ENCODE results near the gene RASGRF1.

The RASGRF1 gene

DNA sequence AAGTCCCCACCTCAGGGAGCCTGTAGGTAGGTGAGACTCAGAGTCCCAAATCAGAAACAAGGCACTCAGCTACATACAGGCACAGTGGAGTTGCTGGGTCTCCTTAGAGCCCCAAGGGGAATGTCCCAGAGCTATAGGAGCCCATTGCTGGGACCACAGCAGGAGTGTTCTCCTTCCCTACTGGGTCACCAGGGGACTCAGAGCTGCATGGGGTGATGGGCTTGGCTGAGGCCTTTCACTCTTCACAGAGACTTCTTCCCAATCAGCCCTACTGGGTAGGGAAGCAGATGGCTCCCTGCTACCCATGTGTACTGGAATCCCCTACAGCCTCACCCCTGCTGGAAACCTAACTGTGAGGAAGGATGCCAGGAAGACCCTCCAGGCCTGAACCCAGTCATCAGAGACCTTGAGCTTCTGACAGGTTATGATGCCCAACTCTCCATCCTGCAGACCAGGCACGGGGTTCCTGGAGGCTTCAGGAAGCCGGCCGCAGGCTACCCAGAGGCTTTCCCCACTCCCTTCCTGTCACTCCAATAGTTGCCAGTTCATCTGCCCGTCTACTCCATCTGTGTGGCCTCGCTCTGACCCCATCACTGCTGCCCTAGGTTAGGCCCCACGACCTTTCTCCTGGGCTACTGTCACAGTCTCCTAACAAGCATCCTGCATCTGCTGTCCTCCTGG, 24.0 kb downstream of the RASGRF1 start:
- no peak for DNase-seq (ENCODE audit: low read depth in 2 of 2)

DNA sequence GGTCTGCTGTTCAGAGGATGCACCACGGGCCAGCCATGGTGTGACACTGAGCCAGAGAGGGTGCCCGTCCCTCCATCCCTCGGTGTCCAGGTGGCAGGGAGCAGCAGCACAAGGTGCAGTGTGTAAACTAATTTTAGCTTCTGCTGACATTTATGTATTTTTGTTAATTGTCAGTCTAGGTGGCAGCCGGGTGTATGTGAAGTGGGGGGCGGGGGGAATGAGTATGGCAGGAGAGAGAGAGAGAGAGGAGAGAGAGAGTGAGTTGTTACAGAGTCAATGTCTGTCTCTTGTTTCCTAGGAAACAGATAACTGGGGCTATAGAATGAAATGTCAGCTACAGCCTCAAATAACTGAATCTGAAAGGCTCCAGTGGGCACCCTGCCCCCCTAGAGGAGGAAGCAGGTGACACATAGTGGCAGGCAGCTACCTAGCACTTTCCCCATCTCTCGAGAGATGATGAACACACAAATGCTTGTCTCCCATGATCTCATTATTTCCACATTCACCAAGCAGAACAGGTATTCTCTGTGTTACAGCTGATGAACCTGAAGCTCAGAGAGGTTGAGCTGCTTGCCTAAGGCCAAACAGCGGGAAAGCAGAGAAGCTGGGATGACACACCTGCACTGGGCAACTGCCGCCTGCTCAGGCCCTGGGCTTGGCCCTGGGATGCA, 24.7 kb downstream of the RASGRF1 start:
- DNase-seq (ENCODE audit: low read depth in 2 of 2) = no peak

DNA sequence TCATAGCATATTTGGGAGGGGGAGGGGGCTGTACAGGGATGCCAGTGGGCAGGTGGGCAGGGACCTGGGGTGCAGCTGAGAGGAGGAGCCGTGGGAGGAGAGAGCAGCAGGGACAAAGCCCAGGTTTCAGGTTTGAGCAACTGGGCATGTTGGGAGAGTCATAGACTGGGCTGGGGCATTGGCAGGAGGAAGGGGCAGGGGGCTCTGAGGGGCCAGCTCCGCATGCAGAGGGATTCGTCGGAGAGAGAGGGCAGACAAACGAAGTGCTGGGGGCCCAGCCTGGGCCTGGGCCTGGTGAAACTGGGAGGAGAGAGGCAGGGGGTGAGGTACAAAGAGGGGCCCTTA, 25.2 kb downstream of the RASGRF1 start:
- no peak for DNase-seq (ENCODE audit: low read depth in 2 of 2)

DNA sequence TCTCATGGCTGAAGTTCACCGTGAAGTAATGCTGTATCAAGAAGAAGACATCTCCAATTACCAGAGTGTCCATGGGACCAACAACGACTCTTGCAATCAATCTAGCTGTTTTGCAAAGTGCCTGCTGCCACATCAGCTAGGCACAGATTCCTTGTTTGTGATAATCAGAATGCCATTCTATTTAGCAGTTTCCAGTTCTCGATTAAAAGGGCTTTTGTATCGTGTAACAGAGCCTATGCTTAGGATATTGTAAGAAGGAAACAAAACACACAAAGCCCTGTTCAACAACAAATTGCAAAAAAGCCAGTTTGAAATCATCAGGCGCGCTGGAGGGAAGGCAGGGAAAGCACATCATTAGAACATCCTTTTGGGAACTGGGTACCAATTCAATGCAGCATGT, 26.1 kb downstream of the RASGRF1 start:
- no peak for DNase-seq (ENCODE audit: low read depth in 2 of 2)

DNA sequence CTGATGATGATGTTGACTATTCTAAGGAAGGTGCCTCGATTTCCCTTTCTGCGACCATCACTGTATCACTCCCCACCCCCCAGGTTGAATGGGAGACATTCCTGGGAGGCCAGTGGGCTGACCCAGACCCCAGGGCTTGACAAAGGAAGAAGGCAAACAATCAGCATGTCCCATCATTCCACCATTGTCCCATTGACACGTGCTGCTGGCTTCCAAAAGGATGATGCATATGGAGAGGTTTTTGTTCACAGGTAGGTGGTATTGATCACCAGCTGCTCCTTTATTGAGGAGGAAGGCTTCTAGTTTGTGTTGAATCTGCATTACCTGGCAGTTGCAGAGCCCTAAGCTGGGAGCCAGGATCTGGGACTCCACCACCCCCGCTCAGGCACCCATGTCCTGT, 30.4 kb downstream of the RASGRF1 start:
- DNase-seq (ENCODE audit: low read depth in 2 of 2) = no peak

DNA sequence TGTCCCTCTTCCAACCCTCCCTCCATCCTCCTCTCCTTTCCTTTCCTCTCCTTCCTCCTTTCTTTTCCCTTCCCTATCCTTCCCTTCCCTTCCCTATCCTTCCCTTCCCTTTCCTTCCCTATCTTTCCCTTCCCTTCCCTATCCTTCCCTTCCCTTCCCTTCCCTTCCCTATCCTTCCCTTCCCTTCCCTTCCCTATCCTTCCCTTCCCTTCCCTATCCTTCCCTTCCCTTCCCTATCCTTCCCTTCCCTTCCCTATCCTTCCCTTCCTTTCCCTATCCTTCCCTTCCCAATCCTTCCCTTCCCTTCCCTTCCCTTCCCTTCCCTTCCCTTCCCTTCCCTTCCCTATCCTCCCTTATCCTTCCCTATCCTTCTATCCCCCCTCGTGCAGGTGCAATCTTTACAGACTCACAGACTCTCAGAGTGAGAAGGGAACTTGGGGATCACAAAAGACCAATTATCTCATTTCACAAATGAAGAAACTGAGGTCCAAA, 31.5 kb downstream of the RASGRF1 start:
- no peak for DNase-seq (ENCODE audit: low read depth in 2 of 2)

DNA sequence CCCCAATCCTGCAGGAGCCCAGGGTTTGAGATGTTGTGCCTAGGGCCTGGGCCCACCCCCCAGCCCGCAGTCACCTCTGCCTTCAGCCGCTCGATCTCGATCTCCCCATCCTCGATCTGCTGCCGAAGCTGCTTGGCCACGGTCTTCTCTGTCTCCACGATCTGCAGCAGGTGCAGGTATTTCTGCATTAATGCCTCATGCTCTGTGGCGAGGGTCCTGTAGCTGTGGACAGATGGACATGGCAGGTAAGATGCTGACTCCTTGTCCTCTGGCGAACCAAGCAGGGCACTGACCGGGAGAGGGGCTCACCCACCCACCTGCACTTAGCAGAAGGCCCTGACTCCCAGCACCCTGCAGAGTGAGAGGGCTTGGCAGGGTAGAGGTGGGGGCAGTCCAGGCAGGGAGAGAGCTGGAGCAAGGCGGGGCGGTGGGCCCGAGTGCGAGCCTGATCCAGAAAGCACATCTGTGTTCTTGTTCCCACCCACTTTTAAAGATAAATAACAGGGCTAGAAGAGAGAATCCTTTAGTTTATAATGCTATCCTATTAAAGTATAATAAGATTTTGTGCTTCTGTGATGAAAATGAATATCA, 32.2 kb downstream of the RASGRF1 start:
- DNase-seq (ENCODE audit: low read depth in 2 of 2) = no peak

DNA sequence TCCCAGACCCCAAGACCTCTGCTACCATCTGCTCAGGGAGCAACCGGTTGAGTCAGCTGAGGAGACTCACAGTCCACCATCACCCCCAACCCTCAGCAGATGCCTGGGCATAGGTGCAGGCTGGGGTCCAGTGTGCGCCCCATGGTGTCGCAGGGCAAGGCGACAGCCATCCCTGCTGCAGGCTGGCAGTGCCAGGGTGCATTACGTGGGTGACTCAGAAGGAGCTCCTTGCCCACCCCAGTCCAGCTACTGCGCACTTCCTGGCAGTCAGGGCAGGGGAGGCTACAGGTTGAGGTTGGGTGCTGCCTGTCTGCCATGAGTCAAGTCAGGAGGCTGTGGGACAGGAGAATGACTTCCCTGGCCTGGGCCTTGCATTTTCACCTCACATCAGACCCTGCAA, 33.5 kb downstream of the RASGRF1 start:
- no peak for DNase-seq (ENCODE audit: low read depth in 2 of 2)

DNA sequence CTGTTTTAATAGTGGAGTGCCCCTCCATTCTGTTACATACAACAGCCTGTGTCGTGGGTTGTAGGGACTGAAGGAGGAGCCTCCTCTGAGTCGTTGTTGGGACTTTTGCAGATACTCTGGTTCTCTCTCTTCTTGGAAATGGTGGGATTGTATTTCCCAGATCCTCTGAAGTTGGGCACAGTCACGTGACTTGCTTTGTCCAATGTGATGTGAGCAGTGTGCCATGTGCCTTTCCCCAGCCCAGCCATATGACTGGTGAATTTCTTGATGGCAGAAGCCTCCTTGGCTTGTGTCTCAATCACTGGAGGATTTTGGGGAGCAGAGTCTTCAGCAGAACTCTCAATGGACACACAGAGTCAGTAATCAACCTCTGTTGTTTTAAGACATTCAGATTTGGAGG, 36.2 kb downstream of the RASGRF1 start:
- DNase-seq (ENCODE audit: low read depth in 2 of 2) = no peak

DNA sequence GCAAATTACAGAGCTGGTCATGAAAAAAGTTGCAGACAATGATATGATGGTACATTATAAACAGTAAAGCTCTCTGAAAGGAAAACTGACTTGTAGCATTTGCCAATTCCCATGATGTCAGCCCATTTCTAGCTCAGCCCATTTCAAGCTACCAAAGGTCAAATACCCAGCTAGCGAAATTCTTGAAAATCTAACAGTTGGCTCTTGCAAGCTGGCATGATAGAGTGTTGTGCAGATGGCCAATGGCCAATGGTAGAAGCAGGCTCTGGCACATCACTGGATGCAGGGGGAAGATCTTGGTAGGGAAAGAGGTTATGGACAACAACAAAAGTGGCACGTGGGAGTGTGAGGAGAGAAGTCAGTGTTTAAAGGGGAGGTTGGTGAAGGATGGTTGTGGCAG, 36.7 kb downstream of the RASGRF1 start:
- no peak for DNase-seq (ENCODE audit: low read depth in 2 of 2)

DNA sequence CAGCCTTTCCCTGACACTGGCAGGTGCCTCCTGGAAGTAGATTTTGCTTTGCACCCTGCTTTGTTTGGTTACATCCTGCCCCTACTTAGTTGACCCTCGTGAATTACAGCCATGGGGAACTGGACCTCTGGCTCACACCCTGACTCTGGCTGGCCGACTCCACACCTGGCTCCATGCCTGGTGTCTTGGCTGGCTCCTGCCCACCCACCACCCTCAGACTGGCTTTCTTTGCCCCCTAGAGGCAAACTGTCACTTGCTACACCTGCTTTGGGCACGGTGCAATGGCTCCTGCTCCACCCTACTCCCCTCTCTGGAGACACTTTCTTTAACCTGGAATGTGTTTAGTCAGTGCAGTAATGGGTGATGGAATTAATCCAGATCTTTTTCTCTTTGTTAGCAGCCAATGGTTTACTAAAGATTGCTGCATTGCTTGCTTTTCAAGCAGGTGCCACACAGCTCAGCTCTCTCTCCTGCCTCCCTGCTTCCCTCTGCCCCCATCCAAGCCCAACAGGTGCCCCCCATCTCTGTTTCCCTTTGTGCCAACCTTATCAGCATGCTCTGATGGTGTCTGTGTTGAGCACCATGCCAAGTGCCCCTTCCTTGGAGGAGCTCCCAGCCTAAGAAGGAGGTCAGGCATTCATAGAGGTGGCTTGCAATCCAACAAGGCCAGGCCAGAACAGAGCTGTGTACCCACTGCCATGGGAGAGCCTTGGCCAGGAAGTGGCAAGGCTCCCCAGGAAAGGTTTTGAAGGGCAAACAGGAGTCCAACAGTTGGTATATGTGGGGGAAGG, 38.4 kb downstream of the RASGRF1 start:
- no peak for DNase-seq (ENCODE audit: low read depth in 2 of 2)

DNA sequence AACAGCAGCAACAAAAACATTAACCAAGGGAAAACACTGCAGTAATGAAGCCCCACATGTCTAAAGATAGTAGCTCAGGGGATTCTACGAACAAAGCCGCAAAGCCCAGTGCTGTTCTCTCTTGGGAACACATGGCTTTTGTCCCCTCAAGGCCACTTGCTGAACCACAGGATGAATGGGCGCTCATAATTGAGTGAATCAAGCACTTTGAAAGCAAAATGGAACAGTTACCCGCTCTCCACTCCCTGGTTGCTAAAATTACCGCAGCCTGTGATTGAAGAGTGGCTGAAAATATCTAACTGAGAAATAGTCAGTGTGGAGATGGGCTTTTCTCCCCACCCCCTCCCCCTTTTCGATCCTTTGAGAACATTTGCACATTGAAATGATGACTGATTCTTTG, 39.6 kb downstream of the RASGRF1 start:
- DNase-seq (ENCODE audit: low read depth in 2 of 2) = no peak

DNA sequence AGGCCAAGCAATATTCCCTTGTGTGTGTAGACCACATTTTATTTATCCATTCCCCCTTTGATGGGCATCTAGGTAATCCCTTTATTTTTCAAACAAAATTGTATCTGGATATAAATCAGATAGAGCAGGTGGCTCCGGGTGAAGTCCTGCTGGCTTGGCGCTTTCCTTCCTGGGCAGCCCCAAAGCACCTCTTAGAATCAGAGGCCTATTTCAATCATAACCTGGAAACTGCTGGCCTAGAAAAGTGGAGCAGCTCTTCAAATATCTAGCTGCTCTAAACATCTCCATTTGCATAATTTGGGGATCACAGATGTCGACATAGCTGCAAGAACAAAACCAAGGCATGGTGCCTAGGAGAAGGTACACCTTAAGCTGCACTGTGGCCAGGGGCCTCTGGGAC, 40.2 kb downstream of the RASGRF1 start:
- no peak for DNase-seq (ENCODE audit: low read depth in 2 of 2)

DNA sequence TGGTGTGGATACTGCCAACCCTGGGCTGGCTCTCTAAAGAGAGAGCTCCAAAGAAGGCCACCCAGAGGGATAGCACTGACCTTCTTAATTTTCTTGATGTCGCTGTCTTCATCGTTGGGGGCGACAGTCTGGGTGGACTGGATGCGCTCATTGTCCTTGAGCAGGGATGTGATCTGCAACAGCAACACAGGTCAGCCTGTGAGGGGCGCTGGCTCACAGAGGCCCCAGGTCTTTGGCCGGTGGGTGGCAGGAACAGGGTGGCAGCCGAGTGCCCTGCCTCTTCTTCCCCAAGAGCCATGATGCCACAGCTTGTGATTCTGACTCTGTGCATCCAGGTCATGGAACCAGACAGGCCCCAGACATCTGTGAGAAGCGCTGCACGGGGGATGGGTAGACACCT, 41.2 kb downstream of the RASGRF1 start:
- DNase-seq (ENCODE audit: low read depth in 2 of 2) = no peak

DNA sequence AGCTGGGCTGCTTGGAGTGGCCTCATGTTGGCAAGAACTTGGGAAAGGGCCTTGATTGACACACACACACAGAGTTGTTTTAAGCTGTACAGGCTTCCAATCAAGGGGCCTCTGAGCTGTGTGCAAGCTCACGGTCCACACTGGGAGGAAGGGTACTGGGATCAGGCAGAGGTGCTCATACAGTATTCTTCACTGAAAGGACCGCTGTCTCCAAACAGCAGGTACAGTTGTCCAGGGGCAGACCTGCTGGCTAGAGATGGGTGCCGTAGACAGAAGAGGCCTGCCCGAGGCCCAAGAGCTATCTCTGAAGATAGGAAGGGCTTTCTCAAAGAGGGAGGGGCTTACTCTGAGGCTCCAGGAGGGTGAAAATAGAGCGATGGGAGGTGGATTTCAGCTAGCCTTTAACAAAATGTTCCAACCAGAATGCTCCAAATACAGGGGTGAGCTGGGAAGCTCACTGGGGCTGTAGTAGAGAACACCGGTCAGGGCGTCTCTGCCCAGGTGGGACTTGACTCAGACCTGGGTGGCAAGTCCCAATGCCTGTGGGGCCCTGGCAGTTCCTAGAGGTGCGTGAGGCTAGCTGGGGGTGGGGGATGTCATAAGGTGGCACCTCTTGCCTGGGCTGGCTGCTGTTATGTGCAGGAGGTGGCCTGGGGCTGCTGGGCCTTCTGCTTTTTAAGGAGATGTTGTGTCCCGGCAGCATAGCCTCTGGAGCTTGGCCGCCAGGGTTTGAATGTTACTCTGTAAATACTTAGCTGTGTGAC, 42.7 kb downstream of the RASGRF1 start:
- no peak for DNase-seq (ENCODE audit: low read depth in 2 of 2)

DNA sequence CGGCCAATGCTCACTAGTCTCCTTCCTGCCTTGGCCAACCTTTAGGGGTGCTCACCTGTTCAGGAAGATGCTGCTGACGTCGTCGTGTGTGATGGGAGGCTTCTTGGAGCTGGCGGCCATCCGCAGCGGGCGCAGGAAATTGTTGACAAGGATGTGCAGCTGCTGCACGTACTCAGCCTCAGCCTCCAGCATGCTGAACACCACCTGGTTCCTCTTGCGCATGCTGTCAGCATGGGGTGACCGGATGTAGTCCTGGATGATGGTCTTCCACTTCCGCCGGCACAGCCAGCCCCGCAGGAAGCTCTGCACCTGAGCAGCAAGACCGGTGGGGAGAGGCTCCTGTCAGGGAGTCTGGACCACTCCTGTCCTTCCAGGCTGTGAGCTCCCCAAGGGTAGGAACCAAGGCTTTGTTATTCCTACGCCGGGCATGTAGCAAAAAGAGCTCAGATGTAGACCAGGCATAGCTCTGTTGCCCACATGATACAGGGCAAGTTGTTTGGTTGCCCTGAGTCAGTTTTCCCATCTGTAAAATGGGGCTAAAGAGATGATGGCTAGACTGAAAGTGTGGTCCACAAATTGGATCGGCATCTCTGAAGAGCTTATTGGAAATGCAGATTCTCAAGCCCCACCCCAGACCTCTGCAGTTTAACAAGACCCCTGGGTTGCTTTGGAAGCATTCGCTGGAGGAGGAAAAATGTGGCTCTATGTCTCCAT, 43.7 kb downstream of the RASGRF1 start:
- no peak for DNase-seq (ENCODE audit: low read depth in 2 of 2)

DNA sequence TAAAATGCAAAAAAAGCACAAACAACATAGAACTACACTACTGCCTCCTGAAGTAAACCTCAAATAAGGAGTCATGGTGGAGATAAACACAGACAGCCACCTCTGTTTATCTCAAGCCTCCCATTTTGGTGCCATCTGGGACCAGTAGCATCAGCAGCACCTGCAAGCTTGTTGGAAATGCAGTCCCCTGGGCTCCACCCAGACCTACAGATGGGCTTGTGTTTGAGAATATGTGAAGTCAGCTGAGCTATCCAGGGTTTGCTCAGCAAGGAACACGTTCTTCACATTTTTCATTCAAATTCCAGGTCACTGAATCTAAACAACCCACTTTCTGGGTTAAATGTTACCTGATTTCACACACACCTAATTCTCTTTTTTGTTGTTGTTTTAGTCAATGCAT, 45.5 kb downstream of the RASGRF1 start:
- no peak for DNase-seq (ENCODE audit: low read depth in 2 of 2)

DNA sequence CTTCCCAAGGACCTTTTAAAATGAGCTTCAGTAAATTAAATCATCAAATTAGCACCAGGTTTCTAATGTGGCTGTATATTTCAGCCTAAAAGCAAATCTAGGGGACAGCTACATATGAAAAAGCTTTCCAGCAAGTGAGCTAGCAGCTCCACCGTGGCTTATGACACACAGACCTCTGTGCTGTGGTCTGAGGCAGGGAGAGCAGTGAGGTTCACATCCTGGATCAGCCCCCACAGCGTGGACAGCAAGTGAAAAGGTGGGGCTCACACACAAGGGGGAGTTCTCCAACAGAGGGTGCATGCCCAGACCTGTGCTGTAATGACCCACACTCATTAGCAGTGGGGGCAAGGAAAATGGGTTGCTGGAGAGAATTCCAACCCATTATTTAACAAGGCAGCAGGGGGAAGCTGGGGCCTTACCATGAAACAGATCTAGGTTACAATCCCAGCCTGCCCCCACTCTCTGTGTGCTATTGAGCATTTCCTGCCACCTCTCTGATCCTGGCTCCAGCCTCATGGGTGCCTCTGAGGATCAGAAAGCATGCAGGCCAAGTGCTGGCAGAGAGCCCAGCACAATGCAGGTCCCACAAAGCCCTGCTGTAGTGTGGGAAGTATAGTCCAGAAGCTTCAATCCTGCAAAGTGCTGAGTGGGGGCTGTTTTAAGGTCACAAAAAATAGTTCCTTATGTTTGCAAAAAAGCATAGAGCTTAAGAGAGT, 48.2 kb downstream of the RASGRF1 start:
- no peak for DNase-seq (ENCODE audit: low read depth in 2 of 2)

DNA sequence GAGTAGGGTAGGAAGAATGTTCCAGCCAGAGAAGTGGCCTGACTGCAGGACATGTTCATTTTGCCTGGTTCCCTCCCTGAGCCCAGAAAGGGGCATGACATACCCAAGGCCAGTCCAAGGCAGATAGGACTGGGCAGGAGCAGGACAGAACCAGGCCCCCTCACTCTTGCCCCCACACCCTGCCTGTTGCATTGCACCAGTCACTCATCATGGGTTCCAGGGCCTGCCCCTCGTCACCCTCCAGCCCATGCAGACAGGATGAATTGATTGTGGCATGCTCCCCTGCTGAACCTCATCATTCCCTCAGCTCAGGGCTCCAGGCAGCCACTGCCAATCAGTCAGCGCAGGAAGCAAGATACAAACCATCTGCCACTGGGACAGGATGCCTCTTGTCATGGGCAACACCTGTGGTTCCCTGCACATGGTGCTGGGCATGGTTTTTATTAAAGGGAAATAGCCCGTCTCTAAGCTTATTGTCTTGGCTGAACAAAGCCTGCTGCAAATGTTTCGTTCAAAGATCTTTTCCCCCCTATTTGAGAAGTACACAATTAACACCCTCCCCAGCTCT, 48.9 kb downstream of the RASGRF1 start:
- DNase-seq (ENCODE audit: low read depth in 2 of 2) = no peak

DNA sequence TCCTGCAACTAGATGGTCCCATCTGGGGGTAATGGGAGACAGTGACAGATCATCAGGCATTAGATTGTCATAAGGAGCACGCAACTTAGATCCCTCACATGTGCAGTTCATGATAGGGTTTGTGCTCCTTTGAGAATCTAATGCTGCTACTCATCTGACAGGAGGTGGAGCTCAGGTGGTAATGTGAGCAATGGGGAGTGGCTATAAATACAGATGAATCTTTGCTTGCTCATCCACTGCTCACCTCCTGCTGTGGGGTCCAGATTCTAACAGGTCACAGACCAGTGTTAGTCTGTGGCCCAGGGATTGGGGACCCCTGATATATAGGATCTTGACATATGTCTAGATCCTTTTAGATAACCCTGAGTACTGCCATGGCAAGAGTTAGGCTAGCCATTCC, 52.7 kb downstream of the RASGRF1 start:
- no peak for DNase-seq (ENCODE audit: low read depth in 2 of 2)

All from activated CD8-positive, alpha-beta memory T cell treated with anti-CD3 and anti-CD28 coated beads for 4 hours (primary cell).